Sigmoid colon (tissue), 4 donors: Measurements from ENCODE around the gene MED26.

Experiments
- CTCF ChIP-seq, 4 experiments: fragments of 450-650 bp in 3 of 4; fragments of 200-600 bp in 1 of 4; IDR thresholded peaks; one replicate each; pipeline ENCODE4 v1.5.1; 2016 to 2019; ENCODE audit warnings: antibody characterized with exemption in 4 of 4, mild to moderate bottlenecking in 3 of 4, moderate library complexity in 2 of 4
- POLR2A ChIP-seq, 2 donors: fragments of 450-650 bp; IDR thresholded peaks; one replicate each; pipeline ENCODE4 v1.6.1; 2016; ENCODE audit warnings: antibody characterized with exemption in 2 of 2, mild to moderate bottlenecking in 2 of 2, moderate library complexity in 2 of 2
- POLR2AphosphoS5 ChIP-seq, 4 donors: sonication (generic); formaldehyde crosslinking; IDR thresholded peaks; one replicate each; pipeline ENCODE4 v1.6.1; 2017; ENCODE audit warnings: antibody characterized with exemption in 4 of 4

GRCh38 chr19:16525751-16526481 is 102.1 kb downstream of the MED26 start:
- TF ChIP-seq POLR2A (IDR thresholded peaks at IDR 0.05) (no peak), CTCF (IDR thresholded peaks at IDR 0.05) (no peak), POLR2AphosphoS5 (IDR thresholded peaks at IDR 0.05) (no peak)
